ENCODE measurements around the gene STX1A. TPM values are rescaled to one million over a fixed set of nuclear protein-coding genes. Genes with fewer than 3 reads are reported as not detected.
A peak's percentile ranks its signal among the peaks of the same experiment; 100 is the strongest.

Gene STX1A
- total RNA-seq, 1 experiment from 2014 or later, result 3.7 TPM

- Histone ChIP-seq H3K4me3 (ENCODE audit: low read length) (no peak overlapping the region), H3K4me1 (ENCODE audit: low read length) (peaks cover 25% of the 10 kb centered on the region), H3K9me3 (ENCODE audit: low read length) (no peaks in the 10 kb centered on the region), H3K27ac (ENCODE audit: low read length) (no peak overlapping the region), H4K20me1 (ENCODE audit: insufficient read depth, low read depth, low read length) (peaks cover 3% of the 10 kb centered on the region; the same call in 1 of the 2 replicates), H3K4me2 (ENCODE audit: low read depth, low read length, poor library complexity, severe bottlenecking) (no peak overlapping the region), H3K9ac (ENCODE audit: low read length) (no peak overlapping the region), H3K27me3 (ENCODE audit: low read length) (no peaks in the 10 kb centered on the region), H3K9me2 (replicated peaks; ENCODE audit: insufficient read depth, low read length) (no peaks in the 10 kb centered on the region), H3K79me2 (ENCODE audit: low read length) (peaks cover 73% of the 10 kb centered on the region), H3K36me3 (ENCODE audit: insufficient read depth, low read length) (peaks cover 14% of the 10 kb centered on the region; the same call in 1 of the 2 replicates), H2AFZ (ENCODE audit: low read length) (no peak overlapping the region)
- no peak for DNase-seq
These were observed 34.2 kb downstream of the STX1A start for GRCh38 chr7:73685311-73685710.

GRCh38 chr7:73683788-73684693 lies 35.4 kb downstream of the STX1A start:
- Histone ChIP-seq H3K79me2 (ENCODE audit: low read length) (peaks cover 73% of the 10 kb centered on the region), H3K36me3 (ENCODE audit: insufficient read depth, low read length) (peaks cover 14% of the 10 kb centered on the region; the same call in 1 of the 2 replicates), H3K27ac (ENCODE audit: low read length) (peak overlapping the region; percentile 24; the same call in 1 of the 2 replicates), H3K9me3 (ENCODE audit: low read length) (no peaks in the 10 kb centered on the region), H3K9ac (ENCODE audit: low read length) (peak overlapping the region; percentile 99), H3K9me2 (replicated peaks; ENCODE audit: insufficient read depth, low read length) (no peaks in the 10 kb centered on the region), H3K4me3 (ENCODE audit: low read length) (peak overlapping the region; percentile 100), H4K20me1 (ENCODE audit: insufficient read depth, low read depth, low read length) (no peaks in the 10 kb centered on the region; the same call in 1 of the 2 replicates), H3K4me1 (ENCODE audit: low read length) (peaks cover 25% of the 10 kb centered on the region), H3K4me2 (ENCODE audit: low read depth, low read length, poor library complexity, severe bottlenecking) (peak overlapping the region; percentile 91), H2AFZ (ENCODE audit: low read length) (peak overlapping the region; percentile 98), H3K27me3 (ENCODE audit: low read length) (no peaks in the 10 kb centered on the region)
- no peak for DNase-seq

GRCh38 chr7:73683056-73683787 lies 36.2 kb downstream of the STX1A start, which contains the start of the genes BUD23 and DNAJC30:
BUD23 (plus strand) TSS chr7:73683597; CDS start chr7:73683626, 29 bp downstream.
DNAJC30 (minus strand) TSS chr7:73683453; CDS start chr7:73683423, 30 bp downstream.
- Histone ChIP-seq H3K9me2 (replicated peaks; ENCODE audit: insufficient read depth, low read length) (no peaks in the 10 kb centered on the region), H3K4me2 (ENCODE audit: low read depth, low read length, poor library complexity, severe bottlenecking) (peak within 1 kb of the TSS; percentile 91), H3K27ac (ENCODE audit: low read length) (peak within 1 kb of the TSS; percentile 24; the same call in 1 of the 2 replicates), H3K36me3 (ENCODE audit: insufficient read depth, low read length) (peaks cover 9% of the 10 kb centered on the region; the same call in 1 of the 2 replicates), H2AFZ (ENCODE audit: low read length) (peak within 1 kb of the TSS; percentile 98), H3K27me3 (ENCODE audit: low read length) (no peaks in the 10 kb centered on the region), H3K9ac (ENCODE audit: low read length) (peak within 1 kb of the TSS; percentile 99), H3K9me3 (ENCODE audit: low read length) (no peaks in the 10 kb centered on the region), H4K20me1 (ENCODE audit: insufficient read depth, low read depth, low read length) (no peaks in the 10 kb centered on the region; the same call in 1 of the 2 replicates), H3K4me3 (ENCODE audit: low read length) (peak within 1 kb of the TSS; percentile 100), H3K79me2 (ENCODE audit: low read length) (peaks cover 68% of the 10 kb centered on the region), H3K4me1 (ENCODE audit: low read length) (peaks cover 25% of the 10 kb centered on the region)
- DNase-seq, result peak; percentile 97

GRCh38 chr7:73682745-73683055 lies 36.8 kb downstream of the STX1A start:
- Histone ChIP-seq H3K4me1 (ENCODE audit: low read length) (peaks cover 25% of the 10 kb centered on the region), H3K9me3 (ENCODE audit: low read length) (no peaks in the 10 kb centered on the region), H3K79me2 (ENCODE audit: low read length) (peaks cover 68% of the 10 kb centered on the region), H3K9me2 (replicated peaks; ENCODE audit: insufficient read depth, low read length) (no peaks in the 10 kb centered on the region), H3K27me3 (ENCODE audit: low read length) (no peaks in the 10 kb centered on the region), H4K20me1 (ENCODE audit: insufficient read depth, low read depth, low read length) (no peaks in the 10 kb centered on the region; the same call in 1 of the 2 replicates), H2AFZ (ENCODE audit: low read length) (peak overlapping the region; percentile 96; the same call in 1 of the 2 replicates), H3K9ac (ENCODE audit: low read length) (peak overlapping the region; percentile 79), H3K27ac (ENCODE audit: low read length) (no peak overlapping the region), H3K4me2 (ENCODE audit: low read depth, low read length, poor library complexity, severe bottlenecking) (peak overlapping the region; percentile 87), H3K4me3 (ENCODE audit: low read length) (peak overlapping the region; percentile 100), H3K36me3 (ENCODE audit: insufficient read depth, low read length) (peaks cover 8% of the 10 kb centered on the region; the same call in 1 of the 2 replicates)
- no peak for DNase-seq

- Histone ChIP-seq H2AFZ (ENCODE audit: low read length) (no peak overlapping the region), H3K4me1 (ENCODE audit: low read length) (peaks cover 25% of the 10 kb centered on the region), H3K27me3 (ENCODE audit: low read length) (no peaks in the 10 kb centered on the region), H3K4me2 (ENCODE audit: low read depth, low read length, poor library complexity, severe bottlenecking) (peak overlapping the region; percentile 87), H3K4me3 (ENCODE audit: low read length) (no peak overlapping the region), H3K9me2 (replicated peaks; ENCODE audit: insufficient read depth, low read length) (no peaks in the 10 kb centered on the region), H3K9me3 (ENCODE audit: low read length) (no peaks in the 10 kb centered on the region), H3K27ac (ENCODE audit: low read length) (no peak overlapping the region), H4K20me1 (ENCODE audit: insufficient read depth, low read depth, low read length) (no peaks in the 10 kb centered on the region; the same call in 1 of the 2 replicates), H3K79me2 (ENCODE audit: low read length) (peaks cover 52% of the 10 kb centered on the region), H3K9ac (ENCODE audit: low read length) (no peak overlapping the region), H3K36me3 (ENCODE audit: insufficient read depth, low read length) (peaks cover 1% of the 10 kb centered on the region; the same call in 1 of the 2 replicates)
- DNase-seq, result no peak
These were observed 38.4 kb downstream of the STX1A start for GRCh38 chr7:73681031-73681430.

- H3K36me3 ChIP-seq (ENCODE audit: insufficient read depth, low read length), result no peaks in the 10 kb centered on the region
- no peaks in the 10 kb centered on the region for H3K9me2 ChIP-seq (replicated peaks; ENCODE audit: insufficient read depth, low read length)
- H3K9ac ChIP-seq (ENCODE audit: low read length), result no peak overlapping the region
- no peak for DNase-seq
- no peak overlapping the region for H3K4me3 ChIP-seq (ENCODE audit: low read length)
- no peaks in the 10 kb centered on the region for H3K9me3 ChIP-seq (ENCODE audit: low read length)
- H3K27me3 ChIP-seq (ENCODE audit: low read length), result no peaks in the 10 kb centered on the region
- H3K79me2 ChIP-seq (ENCODE audit: low read length), result peaks cover 47% of the 10 kb centered on the region
- no peaks in the 10 kb centered on the region; the same call in 1 of the 2 replicates for H4K20me1 ChIP-seq (ENCODE audit: insufficient read depth, low read depth, low read length)
- no peak overlapping the region for H3K27ac ChIP-seq (ENCODE audit: low read length)
- peaks cover 25% of the 10 kb centered on the region for H3K4me1 ChIP-seq (ENCODE audit: low read length)
- no peak overlapping the region for H3K4me2 ChIP-seq (ENCODE audit: low read depth, low read length, poor library complexity, severe bottlenecking)
- no peak overlapping the region for H2AFZ ChIP-seq (ENCODE audit: low read length)
These were observed 39.0 kb downstream of the STX1A start for GRCh38 chr7:73680501-73680900.

GRCh38 chr7:73679709-73680108 lies 39.8 kb downstream of the STX1A start:
- Histone ChIP-seq H3K4me3 (ENCODE audit: low read length) (no peak overlapping the region), H3K79me2 (ENCODE audit: low read length) (peaks cover 39% of the 10 kb centered on the region), H4K20me1 (ENCODE audit: insufficient read depth, low read depth, low read length) (no peaks in the 10 kb centered on the region; the same call in 1 of the 2 replicates), H2AFZ (ENCODE audit: low read length) (no peak overlapping the region), H3K9ac (ENCODE audit: low read length) (no peak overlapping the region), H3K36me3 (ENCODE audit: insufficient read depth, low read length) (no peaks in the 10 kb centered on the region), H3K27me3 (ENCODE audit: low read length) (no peaks in the 10 kb centered on the region), H3K4me1 (ENCODE audit: low read length) (peaks cover 20% of the 10 kb centered on the region), H3K27ac (ENCODE audit: low read length) (no peak overlapping the region), H3K9me2 (replicated peaks; ENCODE audit: insufficient read depth, low read length) (no peaks in the 10 kb centered on the region), H3K4me2 (ENCODE audit: low read depth, low read length, poor library complexity, severe bottlenecking) (no peak overlapping the region), H3K9me3 (ENCODE audit: low read length) (no peaks in the 10 kb centered on the region)
- no peak for DNase-seq

Data from Karpas-422 (cell line).